T1000 (cell line): Measurements from ENCODE around the gene PFKM.

ENCODE experiments used
- DNase-seq: peaks from one replicate; lab custom pipeline; 2025; ENCODE audit warnings: mixed read lengths; lab: John Stamatoyannopoulos, UW

The PFKM gene

GRCh38 chr12:48119078-48119833 is at the start of gene PFKM:
TSS of gene PFKM (plus strand) at chr12:48119364. CDS start at chr12:48122775, 3,411 bp downstream.
- peak; percentile 77 for DNase-seq

- no peak for DNase-seq
Measured at GRCh38 chr12:48070033-48070432, 49.1 kb upstream of the PFKM start.

- DNase-seq, result no peak
Measured at GRCh38 chr12:48070731-48071130, 48.4 kb upstream of the PFKM start.

- DNase-seq, result no peak
Measured at GRCh38 chr12:48071808-48072207, 47.4 kb upstream of the PFKM start.

- no peak for DNase-seq
Measured at GRCh38 chr12:48072266-48072665, 46.9 kb upstream of the PFKM start.

GRCh38 chr12:48074266-48074665 is 44.9 kb upstream of the PFKM start:
- DNase-seq, result no peak

GRCh38 chr12:48075832-48076231 is 43.3 kb upstream of the PFKM start:
- no peak for DNase-seq

- no peak for DNase-seq
Measured at GRCh38 chr12:48077111-48077510, 42.1 kb upstream of the PFKM start.

- DNase-seq, result no peak
Measured at GRCh38 chr12:48078901-48079300, 40.3 kb upstream of the PFKM start.

- DNase-seq, result no peak
Measured at GRCh38 chr12:48080285-48080684, 38.9 kb upstream of the PFKM start.

- no peak for DNase-seq
Measured at GRCh38 chr12:48080821-48081220, 38.3 kb upstream of the PFKM start.

- no peak for DNase-seq
Measured at GRCh38 chr12:48084066-48084465, 35.1 kb upstream of the PFKM start.

- DNase-seq, result no peak
Measured at GRCh38 chr12:48084841-48085460, 34.2 kb upstream of the PFKM start.

- DNase-seq, result no peak
Measured at GRCh38 chr12:48086327-48086726, 32.8 kb upstream of the PFKM start.

GRCh38 chr12:48092611-48093010 is 26.6 kb upstream of the PFKM start:
- no peak for DNase-seq

GRCh38 chr12:48104531-48104930 is 14.6 kb upstream of the PFKM start:
- DNase-seq, result no peak

GRCh38 chr12:48105321-48105866 is 13.8 kb upstream of the PFKM start:
- no peak for DNase-seq

- peak; percentile 87 for DNase-seq
Measured at GRCh38 chr12:48105867-48106680, 13.1 kb upstream of the PFKM start, which contains the start of gene SENP1. TSS of gene SENP1 (minus strand) at chr12:48106079. CDS start at chr12:48101472, 4,607 bp downstream.

- DNase-seq, result no peak
Measured at GRCh38 chr12:48106681-48107613, 12.2 kb upstream of the PFKM start.

GRCh38 chr12:48109424-48109823 is 9.7 kb upstream of the PFKM start:
- DNase-seq, result no peak

- no peak for DNase-seq
Measured at GRCh38 chr12:48110691-48111311, 8.4 kb upstream of the PFKM start.
